ENCODE results near the gene VPS13A.

GRCh38 chr9:77462066-77462465, 284.7 kb downstream of the VPS13A start:
- no peak for TF ChIP-seq USF2 (IDR thresholded peaks at IDR 0.05; ENCODE audit: borderline replicate concordance, low read depth, low read length)
- TF ChIP-seq, protein P1, sequence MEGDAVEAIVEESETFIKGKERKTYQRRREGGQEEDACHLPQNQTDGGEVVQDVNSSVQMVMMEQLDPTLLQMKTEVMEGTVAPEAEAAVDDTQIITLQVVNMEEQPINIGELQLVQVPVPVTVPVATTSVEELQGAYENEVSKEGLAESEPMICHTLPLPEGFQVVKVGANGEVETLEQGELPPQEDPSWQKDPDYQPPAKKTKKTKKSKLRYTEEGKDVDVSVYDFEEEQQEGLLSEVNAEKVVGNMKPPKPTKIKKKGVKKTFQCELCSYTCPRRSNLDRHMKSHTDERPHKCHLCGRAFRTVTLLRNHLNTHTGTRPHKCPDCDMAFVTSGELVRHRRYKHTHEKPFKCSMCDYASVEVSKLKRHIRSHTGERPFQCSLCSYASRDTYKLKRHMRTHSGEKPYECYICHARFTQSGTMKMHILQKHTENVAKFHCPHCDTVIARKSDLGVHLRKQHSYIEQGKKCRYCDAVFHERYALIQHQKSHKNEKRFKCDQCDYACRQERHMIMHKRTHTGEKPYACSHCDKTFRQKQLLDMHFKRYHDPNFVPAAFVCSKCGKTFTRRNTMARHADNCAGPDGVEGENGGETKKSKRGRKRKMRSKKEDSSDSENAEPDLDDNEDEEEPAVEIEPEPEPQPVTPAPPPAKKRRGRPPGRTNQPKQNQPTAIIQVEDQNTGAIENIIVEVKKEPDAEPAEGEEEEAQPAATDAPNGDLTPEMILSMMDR (IDR thresholded peaks at IDR 0.05 in 2 of 3, conservative IDR thresholded peaks at IDR 0.05 in 1 of 3; ENCODE audit: control insufficient read depth in 2 of 3, extremely low read depth in 1 of 3, insufficient read depth in 1 of 3, low read depth in 3 of 3, low read length in 3 of 3), result no peak
- TF ChIP-seq BHLHE40 (IDR thresholded peaks at IDR 0.05; ENCODE audit: borderline replicate concordance in 1 of 2, low read depth in 2 of 2, low read length in 1 of 2), result no peak
- TF ChIP-seq, protein P2, sequence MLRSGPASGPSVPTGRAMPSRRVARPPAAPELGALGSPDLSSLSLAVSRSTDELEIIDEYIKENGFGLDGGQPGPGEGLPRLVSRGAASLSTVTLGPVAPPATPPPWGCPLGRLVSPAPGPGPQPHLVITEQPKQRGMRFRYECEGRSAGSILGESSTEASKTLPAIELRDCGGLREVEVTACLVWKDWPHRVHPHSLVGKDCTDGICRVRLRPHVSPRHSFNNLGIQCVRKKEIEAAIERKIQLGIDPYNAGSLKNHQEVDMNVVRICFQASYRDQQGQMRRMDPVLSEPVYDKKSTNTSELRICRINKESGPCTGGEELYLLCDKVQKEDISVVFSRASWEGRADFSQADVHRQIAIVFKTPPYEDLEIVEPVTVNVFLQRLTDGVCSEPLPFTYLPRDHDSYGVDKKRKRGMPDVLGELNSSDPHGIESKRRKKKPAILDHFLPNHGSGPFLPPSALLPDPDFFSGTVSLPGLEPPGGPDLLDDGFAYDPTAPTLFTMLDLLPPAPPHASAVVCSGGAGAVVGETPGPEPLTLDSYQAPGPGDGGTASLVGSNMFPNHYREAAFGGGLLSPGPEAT (IDR thresholded peaks at IDR 0.05; ENCODE audit: low read depth), result no peak
- no peak for TF ChIP-seq ZNF592 (IDR thresholded peaks at IDR 0.05)
- TF ChIP-seq SMAD5 (IDR thresholded peaks at IDR 0.05; ENCODE audit: low read depth), result no peak
- TF ChIP-seq NFIC (IDR thresholded peaks at IDR 0.05; ENCODE audit: low read depth, low read length), result no peak
- TF ChIP-seq REST (IDR thresholded peaks at IDR 0.05; ENCODE audit: low read depth, low read length), result no peak
